MCF 10A (cell line): ENCODE measurements around the gene PSMB10. TPM values are rescaled to one million over a fixed set of nuclear protein-coding genes. Genes with fewer than 3 reads are reported as not detected.

ENCODE experiments used
- BruUV-seq: library from RNA; stranded (reverse); fragments of 400-500 nt; replicated peaks from 2 replicates; lab custom pipeline; 2021; lab: Mats Ljungman, UMichigan
- CTCF ChIA-PET: fragments of 300-600 bp; sonication (Branson Sonifier 250); formaldehyde crosslinking; extraction: SDS; loops from one replicate; lab custom pipeline; 2021; ENCODE audit warnings: antibody characterized with exemption, inconsistent platforms; lab: Yijun Ruan, JAX
- POLR2A ChIA-PET: fragments of 300-600, 350-650 bp; sonication (Branson Sonifier 250); formaldehyde crosslinking; extraction: SDS; loops from one replicate; lab custom pipeline; 2020; ENCODE audit warnings: antibody characterized with exemption, inconsistent platforms; lab: Yijun Ruan, JAX
- DNase-seq: peaks from one replicate; pipeline ENCODE4 v3.0.0-alpha.2; 2018; ENCODE audit not compliant: unreplicated experiment
- H3K27ac Mint-ChIP-seq: one replicate; pipeline ENCODE4 v1.8.0; 2022; ENCODE audit warnings: mild to moderate bottlenecking, low read depth, mixed read lengths; ENCODE audit not compliant: unreplicated experiment
- H3K27me3 Mint-ChIP-seq: one replicate; pipeline ENCODE4 v1.8.0; 2022; ENCODE audit warnings: mixed read lengths; ENCODE audit not compliant: insufficient read depth, unreplicated experiment
- H3K36me3 Mint-ChIP-seq: one replicate; pipeline ENCODE4 v1.8.0; 2022; ENCODE audit warnings: mild to moderate bottlenecking, moderate library complexity, mixed read lengths; ENCODE audit not compliant: insufficient read depth, unreplicated experiment
- H3K4me1 Mint-ChIP-seq: one replicate; pipeline ENCODE4 v1.8.0; 2022; ENCODE audit warnings: mixed read lengths; ENCODE audit not compliant: insufficient read depth, unreplicated experiment
- H3K4me3 Mint-ChIP-seq: one replicate; pipeline ENCODE4 v1.8.0; 2022; ENCODE audit warnings: mild to moderate bottlenecking, moderate library complexity, mixed read lengths; ENCODE audit not compliant: unreplicated experiment
- H3K9me3 Mint-ChIP-seq: one replicate; pipeline ENCODE4 v1.8.0; 2022; ENCODE audit warnings: mixed read lengths; ENCODE audit not compliant: unreplicated experiment
- intact Hi-C: fragments of 100-400 bp; cut with micrococcal nuclease; formaldehyde crosslinking; loops from 2 replicates; pipeline ENCODE4 v1.14.1; 2022
- total RNA-seq: library from RNA; stranded (reverse); gene quantifications from 2 replicates; pipeline ENCODE4 v1.2.3, GENCODE V29; 2022
- TF ChIP-seq, protein P1 (sequence below): fragments of 200-600 bp; IDR thresholded peaks from one replicate; pipeline ENCODE4 v1.8.0; 2022; ENCODE audit warnings: antibody characterized with exemption, mild to moderate bottlenecking; ENCODE audit not compliant: unreplicated experiment

The PSMB10 gene
- total RNA-seq, 1 experiment from 2014 or later: 32.7 TPM

DNA sequence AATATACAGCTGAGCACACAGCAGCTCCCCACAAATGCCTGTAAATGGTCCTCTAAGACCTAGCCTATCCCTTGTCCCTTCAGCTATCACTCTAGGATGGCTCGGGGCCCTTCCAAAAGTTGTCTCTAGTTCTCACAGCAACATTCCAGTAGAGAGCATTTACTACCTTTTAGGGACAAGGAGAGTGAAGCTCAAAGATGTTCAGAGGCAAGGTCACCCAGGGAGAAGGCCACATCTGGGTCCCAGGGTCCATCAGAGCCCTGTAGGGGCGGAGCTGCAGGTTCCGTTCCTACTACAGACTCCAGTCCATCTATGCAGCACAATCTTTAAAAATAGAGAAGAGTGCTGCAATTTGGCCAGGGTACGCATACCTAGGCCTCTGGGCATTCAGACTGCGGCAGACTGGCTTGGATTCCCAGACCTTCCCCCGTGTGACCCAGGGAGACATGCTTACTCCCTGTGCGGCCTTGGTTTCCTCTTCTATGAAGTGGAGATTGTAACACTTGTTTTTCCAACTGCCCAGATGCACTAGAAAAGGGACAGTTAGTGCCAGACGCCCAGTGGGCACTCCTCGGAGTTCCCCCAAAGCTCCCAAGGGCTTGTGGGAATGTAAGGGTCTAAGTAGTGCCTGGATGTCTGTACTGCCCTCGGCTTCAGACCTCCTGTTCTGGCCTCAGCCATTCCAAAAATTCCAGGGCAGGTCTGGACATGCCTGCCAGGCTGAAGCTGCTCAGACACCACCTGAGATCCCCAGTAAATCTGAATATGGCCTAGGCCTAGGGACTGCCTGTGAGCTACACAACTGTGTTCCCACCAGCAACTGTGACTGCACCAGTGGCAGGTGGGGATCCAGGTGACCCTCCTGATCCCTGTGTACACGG lies 29.3 kb upstream of the PSMB10 start:
- POLR2A ChIA-PET: interaction anchor here (0.5 to 5.0 kb wide), 16 partner anchors 9 to 271 kb away, joined by 3 to 40 read pairs (median 4); partner anchors contain the start of genes DDX28, DUS2 and PSMB10
- H3K36me3 Mint-ChIP-seq: peaks cover 35% of the 10 kb centered on the region
- H3K27ac Mint-ChIP-seq: peak overlapping the region; percentile 77

DNA sequence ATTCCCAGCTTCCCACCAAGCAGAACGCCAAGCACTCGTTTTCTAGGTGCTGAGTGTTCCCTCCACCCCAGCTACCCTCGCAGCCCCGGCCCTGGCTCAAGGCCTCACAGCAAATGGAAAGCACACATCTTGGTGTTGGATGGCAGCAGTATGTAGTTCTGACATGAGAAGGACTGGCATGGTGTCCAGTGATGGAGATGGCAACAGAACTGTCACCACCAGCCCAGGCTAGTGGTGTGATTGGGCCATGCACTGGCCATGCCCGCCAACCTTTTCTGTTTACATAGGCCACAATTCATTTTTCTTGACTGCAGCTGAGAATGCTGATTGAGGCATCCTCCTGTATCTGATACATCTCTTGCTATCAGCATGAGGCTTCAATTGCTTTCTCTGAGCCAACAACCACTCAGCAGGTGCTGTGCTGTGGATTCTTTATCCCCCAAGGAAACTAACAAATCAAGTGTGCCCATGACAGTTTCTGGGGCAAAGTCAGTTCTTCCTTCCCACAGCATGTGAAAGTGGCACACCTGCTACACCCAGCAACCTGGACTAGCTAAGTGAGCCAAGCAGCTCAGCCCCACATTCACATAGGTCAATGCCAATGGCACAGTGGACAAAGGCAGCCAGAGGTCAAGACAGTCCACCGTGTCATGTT lies 28.0 kb upstream of the PSMB10 start:
- no peaks in the 10 kb centered on the region for H3K27me3 Mint-ChIP-seq
- no peak for DNase-seq
- no peak overlapping the region for H3K4me3 Mint-ChIP-seq
- peaks cover 62% of the 10 kb centered on the region for H3K4me1 Mint-ChIP-seq
- CTCF ChIA-PET: interaction anchor here (0.6 to 0.8 kb wide), 4 partner anchors 22 to 288 kb away, joined by 3 to 4 read pairs (median 3); no protein-coding TSS in a partner anchor
- TF ChIP-seq, protein P1, sequence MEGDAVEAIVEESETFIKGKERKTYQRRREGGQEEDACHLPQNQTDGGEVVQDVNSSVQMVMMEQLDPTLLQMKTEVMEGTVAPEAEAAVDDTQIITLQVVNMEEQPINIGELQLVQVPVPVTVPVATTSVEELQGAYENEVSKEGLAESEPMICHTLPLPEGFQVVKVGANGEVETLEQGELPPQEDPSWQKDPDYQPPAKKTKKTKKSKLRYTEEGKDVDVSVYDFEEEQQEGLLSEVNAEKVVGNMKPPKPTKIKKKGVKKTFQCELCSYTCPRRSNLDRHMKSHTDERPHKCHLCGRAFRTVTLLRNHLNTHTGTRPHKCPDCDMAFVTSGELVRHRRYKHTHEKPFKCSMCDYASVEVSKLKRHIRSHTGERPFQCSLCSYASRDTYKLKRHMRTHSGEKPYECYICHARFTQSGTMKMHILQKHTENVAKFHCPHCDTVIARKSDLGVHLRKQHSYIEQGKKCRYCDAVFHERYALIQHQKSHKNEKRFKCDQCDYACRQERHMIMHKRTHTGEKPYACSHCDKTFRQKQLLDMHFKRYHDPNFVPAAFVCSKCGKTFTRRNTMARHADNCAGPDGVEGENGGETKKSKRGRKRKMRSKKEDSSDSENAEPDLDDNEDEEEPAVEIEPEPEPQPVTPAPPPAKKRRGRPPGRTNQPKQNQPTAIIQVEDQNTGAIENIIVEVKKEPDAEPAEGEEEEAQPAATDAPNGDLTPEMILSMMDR: no peak
- POLR2A ChIA-PET: interaction anchor here (1.0 to 5.0 kb wide), 5 partner anchors 10 to 120 kb away, joined by 3 to 40 read pairs (median 6); partner anchors contain the start of genes DDX28, DUS2, NFATC3 and PSMB10
- intact Hi-C loops: loop anchor here (5.0 kb wide), 1 partner anchor 273 kb away; the partner anchor contains the start of gene ESRP2
- H3K27ac Mint-ChIP-seq: peak overlapping the region; percentile 77
- H3K9me3 Mint-ChIP-seq: no peaks in the 10 kb centered on the region
- peaks cover 48% of the 10 kb centered on the region for H3K36me3 Mint-ChIP-seq
- no TSS peak for BruUV-seq

More for the DNA sequence above, 29.3 kb upstream of the PSMB10 start:
- Mint-ChIP-seq H3K4me1 (peaks cover 50% of the 10 kb centered on the region), H3K9me3 (no peaks in the 10 kb centered on the region), H3K27me3 (no peaks in the 10 kb centered on the region), H3K4me3 (peak overlapping the region; percentile 82)
- intact Hi-C loops: loop anchor here (2.0 to 5.0 kb wide), 2 partner anchors 75 to 271 kb away; partner anchors contain the start of gene ESRP2
- BruUV-seq: no TSS peak
- peak; percentile 35 for DNase-seq
- CTCF ChIA-PET: interaction anchor here (0.7 to 1.1 kb wide), 3 partner anchors 30 to 89 kb away, joined by 3 read pairs; no protein-coding TSS in a partner anchor
- TF ChIP-seq, protein P1: no peak

DNA sequence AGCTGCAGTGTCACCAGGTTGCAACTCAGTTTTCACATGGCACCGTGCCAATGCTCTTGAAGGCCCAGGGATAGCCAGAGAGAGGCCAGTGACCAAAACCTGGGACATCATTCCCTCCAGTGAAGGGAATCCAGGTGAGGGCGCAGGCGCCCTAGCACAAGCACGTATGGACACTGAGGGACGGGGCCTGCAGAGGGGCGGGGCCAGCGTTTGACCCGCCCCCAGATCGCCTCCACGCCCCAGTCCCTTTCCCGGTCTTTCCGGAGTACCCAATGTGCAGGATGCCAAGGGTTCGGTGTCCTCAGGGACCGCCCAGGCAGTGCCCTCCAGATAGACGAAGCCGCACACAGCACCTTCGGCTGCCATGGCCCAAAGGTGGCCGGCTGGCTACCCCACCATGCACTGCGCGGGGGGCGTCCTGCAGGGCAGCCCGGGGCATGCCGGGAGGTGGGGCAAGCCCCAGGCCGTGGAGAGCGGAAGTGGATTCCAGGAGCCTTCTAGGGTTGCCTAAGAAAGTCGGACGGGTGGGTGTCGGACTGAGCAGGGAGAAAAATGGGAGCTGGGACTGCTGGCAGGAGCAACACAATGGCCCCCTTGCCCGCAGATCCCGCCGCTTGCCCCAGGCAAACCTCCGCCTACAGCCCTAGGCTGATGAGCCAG lies 27.1 kb upstream of the PSMB10 start:
- no peak overlapping the region for H3K27ac Mint-ChIP-seq
- BruUV-seq: no TSS peak
- peaks cover 63% of the 10 kb centered on the region for H3K4me1 Mint-ChIP-seq
- peaks cover 56% of the 10 kb centered on the region for H3K36me3 Mint-ChIP-seq
- CTCF ChIA-PET: interaction anchor here (0.6 to 1.9 kb wide), 4 partner anchors 23 to 289 kb away, joined by 3 to 5 read pairs (median 4); no protein-coding TSS in a partner anchor
- POLR2A ChIA-PET: interaction anchor here (1.1 to 1.6 kb wide), 3 partner anchors 26 to 121 kb away, joined by 3 to 6 read pairs (median 3); partner anchors contain the start of genes NFATC3 and PSMB10
- H3K9me3 Mint-ChIP-seq: no peaks in the 10 kb centered on the region
- intact Hi-C loops: no loop called here
- no peaks in the 10 kb centered on the region for H3K27me3 Mint-ChIP-seq
- no peak for DNase-seq
- TF ChIP-seq, protein P1: no peak
- no peak overlapping the region for H3K4me3 Mint-ChIP-seq
